Trophoblast cell (in vitro differentiated cells and primary cell): Measurements from ENCODE around the gene NADSYN1.

ENCODE experiments used
- DNase-seq, 2 donors: peaks; one replicate each; pipeline ENCODE4 v3.0.0-alpha.2; 2016
- H2AFZ ChIP-seq: 2 replicates; pipeline ENCODE4 v1.6.1; 2013; ENCODE audit warnings: low read length, moderate library complexity, mild to moderate bottlenecking; ENCODE audit not compliant: insufficient read depth, poor library complexity
- H2AK5ac ChIP-seq: 2 replicates; pipeline ENCODE4 v1.6.1; 2013; ENCODE audit warnings: mild to moderate bottlenecking, low read length
- H2BK120ac ChIP-seq: 2 replicates; pipeline ENCODE4 v1.6.1; 2013; ENCODE audit warnings: low read length, mild to moderate bottlenecking, moderate library complexity; ENCODE audit not compliant: insufficient read depth, poor library complexity
- H2BK12ac ChIP-seq: 2 replicates; pipeline ENCODE4 v1.6.1; 2013; ENCODE audit warnings: mild to moderate bottlenecking, low read length, moderate library complexity
- H2BK5ac ChIP-seq: 2 replicates; pipeline ENCODE4 v1.6.1; 2013; ENCODE audit warnings: low read length, low read depth, moderate library complexity, mild to moderate bottlenecking; ENCODE audit not compliant: poor library complexity
- H3K14ac ChIP-seq: 2 replicates; pipeline ENCODE4 v1.6.1; 2013; ENCODE audit warnings: mild to moderate bottlenecking, low read length
- H3K18ac ChIP-seq: 2 replicates; pipeline ENCODE4 v1.6.1; 2013; ENCODE audit warnings: mild to moderate bottlenecking, low read length
- H3K23ac ChIP-seq: 2 replicates; pipeline ENCODE4 v1.6.1; 2013; ENCODE audit warnings: low read length
- H3K27ac ChIP-seq: 2 replicates; pipeline ENCODE4 v1.5.1; 2013; ENCODE audit warnings: low read depth, mild to moderate bottlenecking, inconsistent platforms, low read length, moderate library complexity
- H3K27me3 ChIP-seq: 2 replicates; pipeline ENCODE4 v1.6.1; 2013; ENCODE audit warnings: inconsistent platforms, mild to moderate bottlenecking, low read length, moderate library complexity; ENCODE audit not compliant: insufficient read depth
- H3K36me3 ChIP-seq, 2 experiments: 1 replicate in 1 of 2; 2 replicates in 1 of 2; pipeline ENCODE4 v1.6.1; 2013; ENCODE audit warnings: low read length in 2 of 2, mild to moderate bottlenecking in 2 of 2, moderate library complexity in 1 of 2; ENCODE audit not compliant: insufficient read depth in 2 of 2, control insufficient read depth in 1 of 2
- H3K4ac ChIP-seq: 2 replicates; pipeline ENCODE4 v1.6.1; 2013; ENCODE audit warnings: low read depth, mild to moderate bottlenecking, low read length, moderate library complexity
- H3K4me1 ChIP-seq, 2 experiments: 1 replicate in 1 of 2; 2 replicates in 1 of 2; pipeline ENCODE4 v1.6.1; 2013; ENCODE audit warnings: low read length in 2 of 2, mild to moderate bottlenecking in 2 of 2, moderate library complexity in 1 of 2; ENCODE audit not compliant: insufficient read depth in 2 of 2, control insufficient read depth in 1 of 2
- H3K4me2 ChIP-seq: 2 replicates; pipeline ENCODE4 v1.6.1; 2013; ENCODE audit warnings: inconsistent platforms, mild to moderate bottlenecking, low read length, moderate library complexity
- H3K4me3 ChIP-seq: 2 replicates; pipeline ENCODE4 v1.5.1; 2013; ENCODE audit warnings: mild to moderate bottlenecking, low read depth, low read length, inconsistent platforms
- H3K79me1 ChIP-seq: one replicate; pipeline ENCODE4 v1.6.1; 2013; ENCODE audit warnings: low read length
- H3K79me2 ChIP-seq: 2 replicates; pipeline ENCODE4 v1.6.1; 2013; ENCODE audit warnings: low read length, mild to moderate bottlenecking; ENCODE audit not compliant: control insufficient read depth, insufficient read depth, poor library complexity
- H3K9ac ChIP-seq: 2 replicates; pipeline ENCODE4 v1.6.1; 2013; ENCODE audit warnings: mild to moderate bottlenecking, low read length
- H3K9me3 ChIP-seq: 2 replicates; pipeline ENCODE4 v1.6.1; 2013; ENCODE audit warnings: low read depth, mild to moderate bottlenecking, control low read depth, inconsistent platforms, low read length; ENCODE audit not compliant: insufficient read depth
- H4K12ac ChIP-seq: 2 replicates; pipeline ENCODE4 v1.6.1; 2013; ENCODE audit warnings: low read depth, mild to moderate bottlenecking, low read length, moderate library complexity
- H4K8ac ChIP-seq: 2 replicates; pipeline ENCODE4 v1.6.1; 2013; ENCODE audit warnings: low read depth, mild to moderate bottlenecking, low read length, moderate library complexity
- H4K91ac ChIP-seq: one replicate; pipeline ENCODE4 v1.6.1; 2013; ENCODE audit warnings: low read depth, mild to moderate bottlenecking, low read length, moderate library complexity
- WGBS: extraction: QIAGEN DNeasy Blood & Tissue Kit; methylation state at CpG from one replicate; pipeline ENCODE4 v1.1.7; 2013; ENCODE audit warnings: missing lambda C conversion rate; ENCODE audit not compliant: insufficient read length, insufficient coverage; ENCODE audit errors: extremely low coverage; 5-methylcytosine and 5-hydroxymethylcytosine counted together

Gene NADSYN1

DNA sequence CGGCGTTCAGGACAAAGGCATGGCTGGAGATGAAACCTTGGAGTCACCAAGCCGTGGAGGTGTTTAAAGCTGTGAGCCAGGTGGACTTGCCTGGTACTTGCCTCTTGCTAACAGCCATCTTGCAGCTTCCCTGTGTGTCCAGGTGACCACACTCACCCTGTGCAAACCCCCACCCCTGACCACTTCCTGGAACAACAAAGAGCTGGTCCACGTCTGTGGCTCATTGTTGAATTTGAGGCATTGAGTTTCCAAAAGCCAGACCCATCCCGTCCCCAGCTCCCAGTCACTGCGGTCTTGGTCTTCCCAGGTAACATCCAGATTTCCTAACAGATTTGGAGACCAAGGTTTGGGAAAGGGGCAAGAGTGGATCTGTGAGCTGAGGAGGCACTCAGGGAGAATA is 23.3 kb upstream of the NADSYN1 start:
- no peak overlapping the region for H3K4ac ChIP-seq
- H3K36me3 ChIP-seq, result peaks cover 4 to 7% of the 10 kb centered on the region in 2 experiments
- no peaks in the 10 kb centered on the region for H3K27me3 ChIP-seq
- no peaks in the 10 kb centered on the region for H3K79me2 ChIP-seq
- no peak overlapping the region for H4K8ac ChIP-seq
- no peak overlapping the region for H3K18ac ChIP-seq
- no peak overlapping the region for H2AFZ ChIP-seq
- H3K9ac ChIP-seq, result peak overlapping the region; percentile 5
- no peak overlapping the region for H4K12ac ChIP-seq
- H2BK120ac ChIP-seq, result no peak overlapping the region
- no peak overlapping the region for H2AK5ac ChIP-seq
- H2BK5ac ChIP-seq, result no peak overlapping the region
- H3K9me3 ChIP-seq, result peaks cover 3% of the 10 kb centered on the region
- H3K27ac ChIP-seq, result no peak overlapping the region
- no peak overlapping the region for H3K23ac ChIP-seq
- no peak overlapping the region for H3K4me2 ChIP-seq
- DNase-seq, result no peak
- no peak overlapping the region for H3K4me3 ChIP-seq
- H3K79me1 ChIP-seq, result no peaks in the 10 kb centered on the region
- no peak overlapping the region for H3K14ac ChIP-seq
- H2BK12ac ChIP-seq, result no peak overlapping the region
- WGBS, result no CpG with 5 or more reads among the region's 6 CpGs
- H4K91ac ChIP-seq, result no peak overlapping the region
- peaks cover 2% of the 10 kb centered on the region in 2 experiments for H3K4me1 ChIP-seq

DNA sequence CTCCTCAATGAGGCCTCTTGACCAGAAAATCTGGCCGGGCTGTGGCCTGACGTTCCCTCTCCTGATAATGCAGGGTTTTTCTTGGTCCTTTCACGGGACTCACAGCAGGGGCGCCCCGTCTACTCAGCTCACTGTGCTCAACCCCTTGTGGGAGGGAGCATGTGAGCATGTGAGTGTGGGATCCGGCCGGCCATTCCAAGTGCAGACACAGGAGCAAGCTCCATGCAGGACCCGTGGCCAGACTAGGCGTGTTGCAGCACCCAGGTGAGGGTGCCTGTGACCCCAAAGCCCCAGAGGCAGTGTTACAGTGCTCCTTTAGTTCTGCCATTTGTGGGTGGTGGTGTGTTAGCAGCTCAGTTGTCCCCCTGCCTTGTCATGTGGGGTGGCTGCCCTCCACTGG is 22.8 kb upstream of the NADSYN1 start:
- no peak overlapping the region for H3K4ac ChIP-seq
- H3K27ac ChIP-seq, result no peak overlapping the region
- H3K18ac ChIP-seq, result no peak overlapping the region
- no peaks in the 10 kb centered on the region for H3K79me2 ChIP-seq
- no peak overlapping the region for H4K8ac ChIP-seq
- H2BK5ac ChIP-seq, result no peak overlapping the region
- H3K4me1 ChIP-seq, result peaks cover 2% of the 10 kb centered on the region in 2 experiments
- H2BK120ac ChIP-seq, result no peak overlapping the region
- no CpG with 5 or more reads among the region's 9 CpGs for WGBS
- H2AK5ac ChIP-seq, result no peak overlapping the region
- H3K36me3 ChIP-seq, result peaks cover 9 to 12% of the 10 kb centered on the region in 2 experiments
- no peak overlapping the region for H4K91ac ChIP-seq
- no peak overlapping the region for H3K14ac ChIP-seq
- no peak overlapping the region for H2AFZ ChIP-seq
- no peak overlapping the region for H3K4me2 ChIP-seq
- no peak overlapping the region for H3K23ac ChIP-seq
- no peaks in the 10 kb centered on the region for H3K79me1 ChIP-seq
- H2BK12ac ChIP-seq, result no peak overlapping the region
- DNase-seq, result no peak
- H3K9me3 ChIP-seq, result peaks cover 3% of the 10 kb centered on the region
- no peak overlapping the region for H3K4me3 ChIP-seq
- H4K12ac ChIP-seq, result no peak overlapping the region
- no peaks in the 10 kb centered on the region for H3K27me3 ChIP-seq
- H3K9ac ChIP-seq, result no peak overlapping the region

DNA sequence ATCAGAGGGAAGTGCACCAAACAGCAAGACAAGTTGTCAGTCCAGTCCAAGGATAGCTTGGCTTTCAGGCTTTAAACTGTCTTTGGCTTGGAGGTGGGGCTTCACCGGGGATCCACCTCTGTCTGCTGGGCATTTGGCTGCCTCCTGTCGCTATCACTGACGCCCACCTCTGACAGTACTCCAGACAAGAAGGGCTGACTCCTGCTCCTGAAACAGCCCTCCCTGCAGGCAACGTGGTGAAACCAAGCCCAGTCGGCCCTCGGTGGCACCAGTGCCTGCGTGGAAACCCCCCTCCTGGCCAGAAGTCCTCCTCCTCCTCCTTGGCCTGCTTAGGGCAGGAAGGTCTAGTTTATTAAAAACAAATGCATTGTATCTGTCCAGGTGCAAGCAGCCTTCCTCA is 21.7 kb upstream of the NADSYN1 start:
- no peak overlapping the region for H3K18ac ChIP-seq
- H4K12ac ChIP-seq, result no peak overlapping the region
- peaks cover 18 to 19% of the 10 kb centered on the region in 2 experiments for H3K36me3 ChIP-seq
- no peak overlapping the region for H3K23ac ChIP-seq
- H2BK120ac ChIP-seq, result no peak overlapping the region
- no peak overlapping the region for H3K9ac ChIP-seq
- peak in 1 of 2 donors; percentile 39 for DNase-seq
- no peak overlapping the region for H4K8ac ChIP-seq
- WGBS, result no CpG with 5 or more reads among the region's 7 CpGs
- no peaks in the 10 kb centered on the region for H3K79me1 ChIP-seq
- H3K79me2 ChIP-seq, result no peaks in the 10 kb centered on the region
- no peak overlapping the region for H2BK12ac ChIP-seq
- H3K4ac ChIP-seq, result no peak overlapping the region
- no peak overlapping the region for H2AK5ac ChIP-seq
- H2AFZ ChIP-seq, result no peak overlapping the region
- H3K4me1 ChIP-seq, result peaks cover 2% of the 10 kb centered on the region in 2 experiments
- H3K9me3 ChIP-seq, result peaks cover 3% of the 10 kb centered on the region
- no peak overlapping the region for H3K14ac ChIP-seq
- no peak overlapping the region for H3K27ac ChIP-seq
- no peak overlapping the region for H3K4me2 ChIP-seq
- no peak overlapping the region for H3K4me3 ChIP-seq
- H4K91ac ChIP-seq, result no peak overlapping the region
- H2BK5ac ChIP-seq, result no peak overlapping the region
- H3K27me3 ChIP-seq, result no peaks in the 10 kb centered on the region

DNA sequence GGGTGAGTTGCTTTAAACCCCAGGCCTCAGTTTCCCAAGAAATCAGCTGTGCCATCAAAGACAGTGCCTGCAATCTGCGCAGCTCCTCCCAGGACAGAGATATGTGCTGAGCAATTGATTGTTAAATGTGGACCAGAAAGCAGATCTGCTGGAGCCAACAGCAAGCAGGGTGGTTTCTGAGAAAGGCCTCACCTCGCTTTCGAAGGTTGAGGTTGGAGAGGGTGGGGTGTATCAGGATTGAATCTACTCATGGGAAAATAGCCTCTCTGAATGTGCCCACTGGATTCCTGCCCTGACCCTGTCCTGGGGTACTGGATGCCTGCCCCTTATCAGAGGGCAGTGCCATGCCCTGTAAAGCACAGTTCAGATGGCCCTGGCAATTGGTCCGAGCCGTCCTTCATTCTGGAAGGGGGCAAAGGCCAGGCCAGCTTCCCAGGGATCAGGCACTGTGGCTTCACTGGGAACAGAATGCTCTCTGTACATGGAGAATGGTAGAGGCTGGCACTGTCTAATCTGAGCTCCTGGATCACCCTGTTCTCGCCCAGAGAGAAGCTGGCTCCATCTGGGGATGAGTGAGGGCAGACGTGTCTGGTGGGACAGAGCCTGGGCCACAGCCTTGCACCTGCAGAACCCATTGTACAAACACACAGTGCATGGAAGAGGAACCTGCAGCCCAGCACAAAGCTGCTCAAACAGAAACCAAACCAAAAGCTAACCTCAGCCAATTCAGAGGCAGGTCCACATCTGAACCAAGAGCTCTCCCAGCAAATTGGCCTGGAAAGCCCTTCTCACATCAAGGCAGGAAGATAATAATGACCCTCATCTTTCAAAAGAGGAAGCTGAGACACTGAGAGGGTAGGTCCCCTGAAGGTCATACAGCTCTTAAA is 20.0 kb upstream of the NADSYN1 start:
- Histone ChIP-seq H3K27me3 (no peaks in the 10 kb centered on the region), H3K23ac (no peak overlapping the region), H3K79me1 (no peaks in the 10 kb centered on the region), H3K18ac (no peak overlapping the region), H3K27ac (no peak overlapping the region), H4K91ac (no peak overlapping the region), H4K12ac (no peak overlapping the region), H3K14ac (no peak overlapping the region), H2BK12ac (no peak overlapping the region), H2AFZ (no peak overlapping the region), H2BK120ac (no peak overlapping the region), H3K4me3 (no peak overlapping the region), H3K4ac (no peak overlapping the region), H2AK5ac (no peak overlapping the region), H3K4me1 (peaks cover 2% of the 10 kb centered on the region in 2 experiments), H3K4me2 (no peak overlapping the region), H3K9ac (no peak overlapping the region), H2BK5ac (no peak overlapping the region), H3K79me2 (no peaks in the 10 kb centered on the region), H3K9me3 (peaks cover 3% of the 10 kb centered on the region), H4K8ac (no peak overlapping the region), H3K36me3 (peaks cover 31 to 32% of the 10 kb centered on the region in 2 experiments)
- DNase-seq, result no peak
- no CpG with 5 or more reads among the region's 7 CpGs for WGBS
